Activated T-cell treated with anti-CD3 and anti-CD28 coated beads, Interleukin-2, amount 50 U/mL, for 4 hours (primary cell): Measurements from ENCODE around the gene LHFPL2. TPM values are rescaled to one million over a fixed set of nuclear protein-coding genes. Genes with fewer than 3 reads are reported as not detected.

Experiments used
- ATAC-seq, 2 donors: fragments of 200-7000 bp; cut with Tn5 transposase; one replicate each; pipeline ENCODE4 v1.10.0; 2021
- DNase-seq: peaks from one replicate; pipeline ENCODE4 v3.0.0-alpha.2; 2020
- H3K27me3 Mint-ChIP-seq: one replicate; pipeline ENCODE4 v1.8.0; 2021; ENCODE audit warnings: low read depth, mixed read lengths
- H3K36me3 Mint-ChIP-seq: one replicate; pipeline ENCODE4 v1.8.0; 2022; ENCODE audit warnings: mixed read lengths; ENCODE audit not compliant: insufficient read depth
- H3K4me1 Mint-ChIP-seq: one replicate; pipeline ENCODE4 v1.8.0; 2021; ENCODE audit warnings: low read depth, mixed read lengths
- H3K4me3 Mint-ChIP-seq: one replicate; pipeline ENCODE4 v1.8.0; 2021; ENCODE audit warnings: mild to moderate bottlenecking, moderate library complexity, mixed read lengths
- H3K9me3 Mint-ChIP-seq: one replicate; pipeline ENCODE4 v1.8.0; 2021; ENCODE audit warnings: mixed read lengths
- total RNA-seq, 3 donors: library from RNA; stranded (reverse); gene quantifications; one replicate each; pipeline ENCODE4 v1.2.1, GENCODE V29; 2021

Gene LHFPL2
- total RNA-seq, 3 donors from 2014 or later, result 0.22 to 0.69 (median 0.23) TPM

DNA sequence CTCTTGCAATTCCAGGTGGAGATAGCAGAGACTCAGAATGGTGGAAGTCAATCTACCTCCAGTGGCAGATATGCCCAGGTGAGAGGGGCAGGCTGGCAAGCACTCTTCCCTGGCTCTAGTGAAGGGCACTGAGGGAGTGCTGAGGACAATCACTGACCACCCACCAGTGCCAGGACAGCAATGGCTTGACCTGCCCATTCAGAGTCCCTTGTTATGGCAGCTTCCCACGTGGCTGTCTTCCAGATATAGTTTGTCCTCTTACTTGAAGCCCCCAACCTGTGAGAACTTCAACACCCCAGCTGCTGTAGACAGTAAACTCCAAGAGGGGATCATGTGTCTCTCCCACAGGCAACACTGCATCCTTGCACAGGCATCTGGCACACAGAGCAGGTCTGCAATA is 104.7 kb downstream of the LHFPL2 start:
- Mint-ChIP-seq H3K4me3 (no peak overlapping the region), H3K9me3 (no peaks in the 10 kb centered on the region), H3K4me1 (no peaks in the 10 kb centered on the region), H3K36me3 (no peaks in the 10 kb centered on the region), H3K27me3 (peaks cover 3% of the 10 kb centered on the region)
- ATAC-seq (no peak), DNase-seq (no peak)

DNA sequence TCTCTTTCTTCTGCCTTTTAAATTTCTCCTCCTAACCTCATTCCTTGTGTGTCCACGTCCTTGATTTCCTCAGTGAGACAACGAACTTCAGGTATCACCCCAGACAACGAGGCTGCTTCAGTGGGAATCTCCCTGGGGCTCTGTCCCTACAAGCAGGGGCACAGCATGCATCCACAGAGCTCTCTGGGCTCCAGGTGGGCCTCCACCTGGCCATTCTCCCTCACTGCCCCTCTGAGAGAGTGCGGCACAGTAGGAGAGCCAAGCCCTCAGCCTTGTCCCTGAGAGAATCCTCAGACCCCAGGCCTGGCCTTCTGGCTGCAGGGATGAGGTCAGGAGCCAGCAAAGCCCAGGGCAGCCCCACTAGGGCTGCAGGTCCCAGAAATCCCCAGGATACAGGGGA is 105.3 kb downstream of the LHFPL2 start:
- Mint-ChIP-seq H3K4me1 (no peaks in the 10 kb centered on the region), H3K9me3 (no peaks in the 10 kb centered on the region), H3K4me3 (no peak overlapping the region), H3K36me3 (no peaks in the 10 kb centered on the region), H3K27me3 (peaks cover 3% of the 10 kb centered on the region)
- DNase-seq (no peak), ATAC-seq (no peak)

DNA sequence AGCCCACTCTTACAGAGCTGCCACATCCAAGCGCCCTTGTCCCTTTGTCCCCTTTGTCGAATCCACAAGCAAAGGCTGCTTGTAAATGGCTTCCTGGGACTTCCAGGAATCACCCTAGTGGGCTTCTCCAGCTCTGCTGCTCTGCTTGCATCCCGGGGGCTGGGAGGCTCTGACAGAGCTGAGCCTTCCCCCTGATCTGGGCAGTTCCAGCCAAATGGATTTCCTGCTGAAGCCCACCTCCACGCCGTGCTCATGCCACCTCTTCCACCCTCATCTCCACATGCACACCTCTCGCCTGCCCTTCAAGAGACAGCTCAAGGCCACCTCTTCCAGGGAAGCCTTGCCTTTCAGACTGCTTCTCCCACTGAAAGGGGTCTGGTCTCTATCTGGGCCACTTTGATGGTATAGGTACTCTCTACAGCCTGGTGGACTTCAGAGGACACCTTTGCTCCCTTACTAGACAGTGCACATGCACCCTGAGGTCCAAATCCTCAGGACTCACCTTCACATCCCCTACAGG is 106.2 kb downstream of the LHFPL2 start:
- ATAC-seq (no peak), DNase-seq (no peak)
- Mint-ChIP-seq H3K4me3 (no peak overlapping the region), H3K36me3 (no peaks in the 10 kb centered on the region), H3K27me3 (peaks cover 3% of the 10 kb centered on the region), H3K9me3 (no peaks in the 10 kb centered on the region), H3K4me1 (no peaks in the 10 kb centered on the region)

- Mint-ChIP-seq H3K4me3 (no peak overlapping the region), H3K4me1 (no peaks in the 10 kb centered on the region), H3K36me3 (no peaks in the 10 kb centered on the region), H3K27me3 (no peaks in the 10 kb centered on the region), H3K9me3 (no peaks in the 10 kb centered on the region)
- no peak for DNase-seq
- no peak for ATAC-seq
Observed at GRCh38 chr5:78541086-78541654, 107.4 kb downstream of the LHFPL2 start.

- no peak for DNase-seq
- Mint-ChIP-seq H3K9me3 (no peaks in the 10 kb centered on the region), H3K27me3 (no peaks in the 10 kb centered on the region), H3K4me3 (no peak overlapping the region), H3K4me1 (no peaks in the 10 kb centered on the region), H3K36me3 (no peaks in the 10 kb centered on the region)
- ATAC-seq, result no peak
Observed at GRCh38 chr5:78540335-78541085, 108.1 kb downstream of the LHFPL2 start.

DNA sequence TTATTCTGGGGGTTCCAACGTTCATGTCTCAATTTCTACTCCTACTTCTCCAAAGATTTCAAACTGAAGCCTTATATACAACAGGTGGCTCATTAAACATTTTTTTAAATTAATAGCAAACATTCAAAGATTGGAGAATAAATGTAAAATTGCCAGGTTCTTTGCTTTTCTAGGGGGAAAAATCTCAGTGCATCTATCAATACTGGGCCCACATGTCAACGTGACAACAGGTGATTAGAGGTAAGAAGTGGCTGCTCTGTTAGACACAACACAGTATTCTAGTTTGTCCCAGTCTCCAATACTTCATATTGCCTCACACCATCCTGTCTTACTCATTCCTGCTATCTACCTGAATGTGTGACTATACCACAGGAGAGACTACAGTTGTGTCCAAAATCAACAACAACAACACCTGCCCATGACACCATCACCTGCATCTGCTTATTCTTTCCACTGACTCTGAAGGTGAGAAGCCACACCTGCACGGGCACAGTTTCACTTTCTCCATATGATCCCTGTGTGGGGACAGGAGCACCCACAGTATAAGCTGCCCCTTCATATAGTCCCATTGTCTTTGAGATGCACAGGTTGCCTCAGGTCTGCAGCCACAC is 110.2 kb downstream of the LHFPL2 start:
- Mint-ChIP-seq H3K4me1 (no peaks in the 10 kb centered on the region), H3K36me3 (no peaks in the 10 kb centered on the region), H3K27me3 (no peaks in the 10 kb centered on the region)

GRCh38 chr5:78537821-78538220 is 110.8 kb downstream of the LHFPL2 start:
- no peaks in the 10 kb centered on the region for H3K9me3 Mint-ChIP-seq
- H3K27me3 Mint-ChIP-seq, result no peaks in the 10 kb centered on the region
- H3K4me1 Mint-ChIP-seq, result no peaks in the 10 kb centered on the region
- ATAC-seq, result no peak
- H3K36me3 Mint-ChIP-seq, result no peaks in the 10 kb centered on the region
- no peak overlapping the region for H3K4me3 Mint-ChIP-seq
- no peak for DNase-seq

More for the DNA sequence above, 110.2 kb downstream of the LHFPL2 start:
- no peaks in the 10 kb centered on the region for H3K9me3 Mint-ChIP-seq
- no peak overlapping the region for H3K4me3 Mint-ChIP-seq
- DNase-seq, result no peak
- ATAC-seq, result no peak

DNA sequence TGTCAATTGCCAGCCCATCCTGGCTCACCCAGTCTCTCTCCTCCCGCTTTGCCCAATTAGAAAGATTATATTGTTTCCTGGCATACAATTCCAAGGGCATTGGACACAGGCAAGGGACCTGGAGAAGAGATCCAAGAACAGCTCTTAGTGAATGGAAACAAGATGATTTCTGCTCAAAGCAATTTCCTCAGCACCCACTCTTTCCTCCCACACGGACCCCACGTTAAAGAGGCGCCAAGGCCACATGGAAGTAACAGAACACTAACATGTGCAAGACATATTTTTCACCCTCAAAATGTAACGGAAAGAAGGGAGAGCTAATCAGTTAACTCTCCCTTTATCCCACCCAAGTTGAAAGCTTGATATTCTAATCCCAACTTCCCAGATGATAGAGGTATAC is 111.2 kb downstream of the LHFPL2 start:
- no peaks in the 10 kb centered on the region for H3K36me3 Mint-ChIP-seq
- no peaks in the 10 kb centered on the region for H3K4me1 Mint-ChIP-seq
- H3K9me3 Mint-ChIP-seq, result no peaks in the 10 kb centered on the region
- no peaks in the 10 kb centered on the region for H3K27me3 Mint-ChIP-seq
- DNase-seq (no peak), ATAC-seq (no peak)
- H3K4me3 Mint-ChIP-seq, result no peak overlapping the region

GRCh38 chr5:78536661-78537196 is 111.8 kb downstream of the LHFPL2 start:
- H3K4me1 Mint-ChIP-seq, result no peaks in the 10 kb centered on the region
- H3K27me3 Mint-ChIP-seq, result no peaks in the 10 kb centered on the region
- DNase-seq (no peak), ATAC-seq (no peak)
- no peaks in the 10 kb centered on the region for H3K36me3 Mint-ChIP-seq
- no peaks in the 10 kb centered on the region for H3K9me3 Mint-ChIP-seq
- no peak overlapping the region for H3K4me3 Mint-ChIP-seq

DNA sequence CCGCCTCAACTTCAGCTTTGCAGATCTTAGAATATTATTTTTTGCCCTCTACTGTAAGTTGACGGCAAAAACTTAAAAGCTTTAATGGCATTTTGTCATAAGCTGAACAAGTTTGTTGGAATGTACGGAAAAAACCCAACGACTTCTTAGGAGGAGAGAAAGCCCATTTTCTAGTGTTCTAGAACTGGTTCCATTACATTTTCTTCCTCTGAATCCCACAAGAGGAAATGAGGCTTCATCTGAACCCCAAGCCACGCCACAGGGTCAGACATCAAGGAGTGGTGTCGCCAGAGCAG is 113.7 kb downstream of the LHFPL2 start:
- Mint-ChIP-seq H3K9me3 (no peaks in the 10 kb centered on the region), H3K36me3 (no peaks in the 10 kb centered on the region), H3K4me3 (no peak overlapping the region), H3K4me1 (no peaks in the 10 kb centered on the region), H3K27me3 (no peaks in the 10 kb centered on the region)
- no peak for ATAC-seq
- no peak for DNase-seq

- no peaks in the 10 kb centered on the region for H3K27me3 Mint-ChIP-seq
- DNase-seq (no peak), ATAC-seq (no peak)
- no peaks in the 10 kb centered on the region for H3K4me1 Mint-ChIP-seq
- no peak overlapping the region for H3K4me3 Mint-ChIP-seq
- no peaks in the 10 kb centered on the region for H3K36me3 Mint-ChIP-seq
- no peaks in the 10 kb centered on the region for H3K9me3 Mint-ChIP-seq
Observed at GRCh38 chr5:78534148-78534904, 114.2 kb downstream of the LHFPL2 start.

- Mint-ChIP-seq H3K36me3 (no peaks in the 10 kb centered on the region), H3K4me1 (no peaks in the 10 kb centered on the region), H3K9me3 (no peaks in the 10 kb centered on the region), H3K27me3 (no peaks in the 10 kb centered on the region), H3K4me3 (no peak overlapping the region)
- DNase-seq (no peak), ATAC-seq (no peak)
Observed at GRCh38 chr5:78533356-78533755, 115.2 kb downstream of the LHFPL2 start.

DNA sequence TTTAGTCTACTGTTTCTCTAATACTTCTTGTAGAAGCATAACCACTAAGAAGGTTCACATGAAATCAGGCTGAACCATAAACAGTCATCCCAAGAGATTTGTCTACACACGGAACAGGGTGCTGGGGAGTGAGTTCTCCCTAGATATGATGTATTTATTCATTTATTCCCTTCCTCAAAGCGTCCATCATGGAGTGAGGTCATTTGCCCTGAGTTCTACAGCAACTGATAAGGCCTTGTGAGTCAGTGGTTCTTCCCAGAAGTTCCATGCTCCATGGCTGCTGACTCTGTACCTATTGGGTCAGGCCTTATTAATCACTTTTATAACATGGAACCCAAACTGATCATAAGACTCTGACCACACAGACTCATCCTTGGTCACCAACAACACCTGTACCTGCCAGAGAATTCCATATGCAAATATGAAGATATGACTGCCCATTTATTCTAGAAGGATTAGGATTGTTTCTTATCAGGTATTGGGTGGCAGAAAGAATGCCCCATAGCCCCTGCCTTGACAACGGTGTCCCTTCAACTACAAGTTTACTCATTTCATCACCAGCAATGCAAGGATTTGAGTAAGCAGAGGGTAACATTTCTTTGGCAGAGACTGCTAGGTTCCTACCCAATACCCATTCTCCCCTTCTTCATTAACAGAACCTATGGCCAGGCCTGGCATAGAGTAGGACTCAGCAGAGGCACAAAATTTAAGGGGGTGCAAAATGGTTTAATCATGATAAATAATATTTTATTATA is 118.1 kb downstream of the LHFPL2 start:
- no peak overlapping the region for H3K4me3 Mint-ChIP-seq
- H3K9me3 Mint-ChIP-seq, result no peaks in the 10 kb centered on the region
- no peaks in the 10 kb centered on the region for H3K36me3 Mint-ChIP-seq
- H3K27me3 Mint-ChIP-seq, result peaks cover 1% of the 10 kb centered on the region
- ATAC-seq (no peak), DNase-seq (no peak)
- no peaks in the 10 kb centered on the region for H3K4me1 Mint-ChIP-seq

DNA sequence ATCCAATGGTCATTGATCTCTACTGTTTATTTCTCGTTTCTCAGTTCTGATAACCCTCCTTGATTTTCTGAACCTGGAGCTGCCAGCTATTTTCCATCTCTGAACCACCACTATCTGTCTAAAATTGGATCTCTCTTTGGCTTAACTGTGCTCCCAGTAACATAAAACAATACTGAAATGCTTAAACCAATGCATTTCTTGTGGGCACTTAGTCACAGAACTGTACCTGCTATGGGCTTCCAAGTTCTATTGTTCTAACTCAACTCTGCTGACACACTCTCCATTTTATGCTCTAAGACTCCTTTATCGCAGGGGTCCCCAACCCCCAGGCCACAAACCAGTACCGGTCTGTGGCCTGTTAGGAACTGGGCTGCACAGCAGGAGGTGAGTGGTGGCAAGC is 120.6 kb downstream of the LHFPL2 start:
- H3K36me3 Mint-ChIP-seq, result no peaks in the 10 kb centered on the region
- peaks cover 1% of the 10 kb centered on the region for H3K27me3 Mint-ChIP-seq

More for the DNA sequence above, 120.6 kb downstream of the LHFPL2 start:
- no peak for ATAC-seq
- no peaks in the 10 kb centered on the region for H3K4me1 Mint-ChIP-seq
- no peak overlapping the region for H3K4me3 Mint-ChIP-seq
- H3K9me3 Mint-ChIP-seq, result no peaks in the 10 kb centered on the region
- no peak for DNase-seq
